Measurements from ENCODE around the gene DNAJC30. TPM values are rescaled to one million over a fixed set of nuclear protein-coding genes. Genes with fewer than 3 reads are reported as not detected.

The DNAJC30 gene
- total and polyA plus RNA-seq, 10 of the 15 experiments (the other 5 are each of a cell fraction or from before 2014, with no cell fraction given) = 2.1 to 19.0 (median 7.9) TPM

- TF ChIP-seq NFXL1 (IDR thresholded peaks at IDR 0.05; ENCODE audit: borderline replicate concordance) (no peak), SKIL (IDR thresholded peaks at IDR 0.05; ENCODE audit: low read depth, poor library complexity, severe bottlenecking) (no peak), CBX3 (IDR thresholded peaks at IDR 0.05; ENCODE audit: borderline replicate concordance, low read depth) (no peak)
Observed at GRCh38 chr7:73646785-73647724, 36.2 kb downstream of the DNAJC30 start (continued).

- Histone ChIP-seq H3K9me3 (replicated peaks; ENCODE audit: control insufficient read depth, insufficient read depth, low read length) (peaks cover 5% of the 10 kb centered on the region; the same call in 1 of the 3 replicates), H3K4me3 (no peak overlapping the region), H4K20me1 (ENCODE audit: control insufficient read depth, insufficient read depth) (no peaks in the 10 kb centered on the region), H3K27me3 (replicated peaks in 1 of 2; ENCODE audit: control insufficient read depth in 2 of 2, insufficient read depth in 2 of 2, low read length in 1 of 2) (peaks cover 1 to 11% of the 10 kb centered on the region in 2 experiments), H3K27ac (ENCODE audit: control insufficient read depth, insufficient read depth) (no peak overlapping the region), H3K79me2 (ENCODE audit: control insufficient read depth, insufficient read depth, low read length) (no peaks in the 10 kb centered on the region), H2AFZ (ENCODE audit: control insufficient read depth, low read depth, low read length) (no peak overlapping the region), H3K4me1 (ENCODE audit: control insufficient read depth, insufficient read depth, low read length) (no peaks in the 10 kb centered on the region), H3K4me2 (ENCODE audit: control insufficient read depth, insufficient read depth) (no peak overlapping the region), H3K9ac (ENCODE audit: control insufficient read depth, insufficient read depth, low read length) (no peak overlapping the region), H3K36me3 (ENCODE audit: control insufficient read depth in 2 of 2, insufficient read depth in 2 of 2, low read length in 1 of 2) (no peaks in the 10 kb centered on the region)
- FAIRE-seq (no peak), DNase-seq (ENCODE audit: low read depth, low spot score) (no peak), ATAC-seq (no peak)
- TF ChIP-seq FOS (IDR thresholded peaks at IDR 0.05; ENCODE audit: borderline replicate concordance, extremely low read depth, insufficient read length) (no peak), SKIL (IDR thresholded peaks at IDR 0.05; ENCODE audit: low read depth, poor library complexity, severe bottlenecking) (no peak)
- no TSS peak for BruUV-seq (replicated peaks)
- ChIA-PET CTCF (interaction anchor here (0.6 to 0.9 kb wide), 2 partner anchors 17 to 335 kb away, joined by 3 read pairs; no protein-coding TSS in a partner anchor), RAD21 (ENCODE audit: unreplicated experiment) (no interaction called here), SMC1A (ENCODE audit: uncharacterized antibody, unreplicated experiment) (no interaction called here), POLR2A (no interaction called here)
- in situ Hi-C loops (cut with MboI) = no loop called here
- intact Hi-C loops (cut with micrococcal nuclease; ENCODE audit: unreplicated experiment) = no loop called here
- 35% methylated on average over 4 of the region's 4 CpGs for WGBS (ENCODE audit: insufficient coverage, insufficient replicate concordance, low lambda C conversion rate, missing lambda C conversion rate)
Observed at GRCh38 chr7:73645643-73646174, 37.5 kb downstream of the DNAJC30 start.
